ENCODE results near the gene AJAP1.

Gene AJAP1

DNA sequence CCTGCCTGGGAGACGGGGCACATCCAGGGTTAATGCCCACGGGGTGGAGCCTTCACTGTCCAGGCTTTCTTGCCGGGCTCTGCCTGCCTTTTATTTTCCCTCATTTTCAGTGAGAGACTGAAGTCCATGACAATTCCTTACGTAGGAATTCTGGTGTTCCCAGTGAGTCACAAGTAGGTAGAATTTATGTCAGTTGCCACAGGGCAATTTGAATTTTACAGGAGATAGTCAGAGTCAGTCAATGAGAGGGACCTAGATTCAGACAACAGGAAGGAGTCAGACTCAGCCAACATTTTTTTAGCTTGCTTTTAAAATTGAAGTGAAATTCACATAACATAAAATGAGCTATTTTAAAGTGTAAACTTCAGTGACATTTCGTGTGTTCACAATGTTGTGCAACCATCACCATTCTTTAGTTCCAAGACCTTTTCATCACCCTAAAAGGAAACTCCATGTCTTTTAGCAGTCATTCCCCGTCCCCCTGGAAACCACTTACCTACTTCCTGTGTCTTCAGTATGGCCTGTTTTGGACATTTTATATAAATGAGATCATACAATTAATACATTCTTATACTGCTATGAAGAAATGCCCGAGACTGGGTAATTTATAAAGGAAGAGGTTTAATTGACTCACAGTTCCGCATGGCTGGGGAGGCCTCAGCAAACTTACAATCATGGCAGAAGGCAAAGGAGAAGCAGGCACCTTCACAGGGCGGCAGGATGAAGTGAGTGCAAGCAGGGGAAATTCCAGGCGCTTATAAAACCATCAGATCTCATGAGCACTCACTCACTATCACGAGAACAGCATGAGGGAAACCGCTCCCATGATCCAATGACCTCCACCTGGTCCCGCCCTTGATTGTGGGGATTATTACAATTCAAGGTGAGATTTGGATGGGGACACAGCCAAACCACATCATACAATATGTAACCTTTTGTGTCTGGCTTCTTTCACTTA, 14.6 kb downstream of the AJAP1 start:
- TF ChIP-seq, protein P1, sequence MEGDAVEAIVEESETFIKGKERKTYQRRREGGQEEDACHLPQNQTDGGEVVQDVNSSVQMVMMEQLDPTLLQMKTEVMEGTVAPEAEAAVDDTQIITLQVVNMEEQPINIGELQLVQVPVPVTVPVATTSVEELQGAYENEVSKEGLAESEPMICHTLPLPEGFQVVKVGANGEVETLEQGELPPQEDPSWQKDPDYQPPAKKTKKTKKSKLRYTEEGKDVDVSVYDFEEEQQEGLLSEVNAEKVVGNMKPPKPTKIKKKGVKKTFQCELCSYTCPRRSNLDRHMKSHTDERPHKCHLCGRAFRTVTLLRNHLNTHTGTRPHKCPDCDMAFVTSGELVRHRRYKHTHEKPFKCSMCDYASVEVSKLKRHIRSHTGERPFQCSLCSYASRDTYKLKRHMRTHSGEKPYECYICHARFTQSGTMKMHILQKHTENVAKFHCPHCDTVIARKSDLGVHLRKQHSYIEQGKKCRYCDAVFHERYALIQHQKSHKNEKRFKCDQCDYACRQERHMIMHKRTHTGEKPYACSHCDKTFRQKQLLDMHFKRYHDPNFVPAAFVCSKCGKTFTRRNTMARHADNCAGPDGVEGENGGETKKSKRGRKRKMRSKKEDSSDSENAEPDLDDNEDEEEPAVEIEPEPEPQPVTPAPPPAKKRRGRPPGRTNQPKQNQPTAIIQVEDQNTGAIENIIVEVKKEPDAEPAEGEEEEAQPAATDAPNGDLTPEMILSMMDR (IDR thresholded peaks at IDR 0.05; ENCODE audit: low read depth, low read length) = no peak
- H3K36me3 ChIP-seq = no peaks in the 10 kb centered on the region
- no peaks in the 10 kb centered on the region for H3K27me3 ChIP-seq
- no peaks in the 10 kb centered on the region for H3K9me3 ChIP-seq
- DNase-seq = no peak
- H3K4me3 ChIP-seq (ENCODE audit: low read depth, low read length) = no peak overlapping the region
- no peaks in the 10 kb centered on the region for H3K4me1 ChIP-seq

DNA sequence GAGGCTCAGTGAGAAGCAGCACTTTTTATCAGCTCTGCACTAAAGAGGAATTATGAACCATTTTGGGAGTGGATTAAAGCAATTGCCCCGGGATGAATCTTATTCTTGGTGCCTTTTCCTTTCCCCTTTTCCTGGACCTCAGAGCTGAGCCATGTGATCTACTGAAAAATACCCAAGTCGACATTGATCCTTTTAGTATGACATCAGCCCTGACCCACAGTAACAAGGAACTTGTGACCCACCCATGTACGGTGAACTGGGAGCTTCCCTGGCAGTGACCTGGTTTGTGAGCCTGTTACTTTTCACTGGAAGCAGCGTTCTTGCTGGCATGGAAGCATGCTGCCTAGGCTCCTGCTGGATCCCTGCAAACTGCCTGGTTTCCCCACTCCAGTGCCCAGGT, 15.9 kb downstream of the AJAP1 start:
- no peaks in the 10 kb centered on the region for H3K4me1 ChIP-seq
- H3K4me3 ChIP-seq (ENCODE audit: low read depth, low read length) = no peak overlapping the region
- DNase-seq = no peak
- TF ChIP-seq, protein P1 (IDR thresholded peaks at IDR 0.05; ENCODE audit: low read depth, low read length) = no peak
- no peaks in the 10 kb centered on the region for H3K27me3 ChIP-seq
- no peaks in the 10 kb centered on the region for H3K36me3 ChIP-seq
- no peaks in the 10 kb centered on the region for H3K9me3 ChIP-seq

DNA sequence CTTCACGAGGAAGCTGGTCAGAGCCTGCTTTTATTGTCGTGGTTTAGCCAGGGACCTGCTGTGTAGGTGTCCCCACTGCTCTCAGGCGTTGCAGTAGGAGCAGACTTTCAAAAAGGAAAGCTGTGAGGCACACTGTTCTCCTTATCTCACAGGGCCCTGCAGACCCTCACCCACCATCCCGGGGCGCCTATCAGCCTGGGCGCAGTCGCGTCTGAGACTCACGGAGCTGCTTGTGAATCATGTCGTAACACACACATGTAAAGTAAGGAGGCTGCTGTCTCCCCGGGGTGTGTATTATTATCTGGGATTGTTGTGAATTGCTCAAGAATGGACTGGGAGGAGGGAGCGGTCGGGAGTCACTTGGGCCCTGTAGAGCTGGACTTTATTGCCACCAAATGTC, 17.4 kb downstream of the AJAP1 start:
- Histone ChIP-seq H3K36me3 (no peaks in the 10 kb centered on the region), H3K4me3 (ENCODE audit: low read depth, low read length) (no peak overlapping the region), H3K27me3 (no peaks in the 10 kb centered on the region), H3K9me3 (no peaks in the 10 kb centered on the region), H3K4me1 (no peaks in the 10 kb centered on the region)
- no peak for DNase-seq
- TF ChIP-seq, protein P1 (IDR thresholded peaks at IDR 0.05; ENCODE audit: low read depth, low read length) = no peak

DNA sequence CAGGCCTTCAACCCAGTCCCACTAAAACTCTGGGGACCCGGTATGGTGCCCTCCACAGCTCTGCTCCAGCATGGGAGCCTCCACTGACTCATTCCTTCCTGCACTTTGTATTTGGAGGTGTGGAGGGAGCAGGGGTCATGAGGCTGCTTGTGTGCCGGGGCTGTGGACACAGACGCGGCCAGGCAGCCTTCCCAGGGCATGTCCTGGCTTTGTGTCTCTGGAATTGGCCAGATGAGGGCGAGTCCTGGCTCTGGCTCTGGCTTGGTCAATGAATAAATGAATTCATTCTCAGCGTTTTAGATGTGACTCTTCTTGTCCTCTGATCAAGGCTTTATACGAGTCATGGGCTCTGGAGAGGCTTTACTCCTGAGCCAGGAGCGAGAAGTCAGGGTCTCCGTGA, 19.1 kb downstream of the AJAP1 start:
- TF ChIP-seq, protein P1 (IDR thresholded peaks at IDR 0.05; ENCODE audit: low read depth, low read length) = no peak
- no peak overlapping the region for H3K4me3 ChIP-seq (ENCODE audit: low read depth, low read length)
- no peaks in the 10 kb centered on the region for H3K36me3 ChIP-seq
- no peaks in the 10 kb centered on the region for H3K4me1 ChIP-seq
- no peaks in the 10 kb centered on the region for H3K9me3 ChIP-seq
- no peaks in the 10 kb centered on the region for H3K27me3 ChIP-seq
- no peak for DNase-seq

DNA sequence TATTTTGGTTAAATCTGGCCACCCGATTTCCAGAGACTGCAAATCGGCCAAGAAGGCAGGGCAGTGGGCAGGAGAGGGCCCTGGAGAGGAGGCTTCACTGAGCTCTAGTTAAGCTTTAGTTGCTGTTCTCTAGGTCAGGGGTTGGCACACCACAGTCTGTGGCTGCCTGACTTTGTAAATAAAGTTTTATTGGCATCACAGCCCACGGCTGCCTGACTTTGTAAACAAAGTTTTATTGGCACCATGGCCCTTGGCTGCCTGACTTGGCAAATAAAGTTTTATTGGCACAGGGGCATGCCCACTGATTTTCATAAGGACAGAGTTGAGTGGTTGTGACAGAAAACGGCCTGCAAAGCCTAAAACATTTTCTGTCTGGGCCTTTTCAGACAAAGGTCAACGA, 19.7 kb downstream of the AJAP1 start:
- DNase-seq = no peak
- no peaks in the 10 kb centered on the region for H3K36me3 ChIP-seq
- TF ChIP-seq, protein P1 (IDR thresholded peaks at IDR 0.05; ENCODE audit: low read depth, low read length) = no peak
- no peaks in the 10 kb centered on the region for H3K4me1 ChIP-seq
- no peaks in the 10 kb centered on the region for H3K9me3 ChIP-seq
- no peaks in the 10 kb centered on the region for H3K27me3 ChIP-seq
- no peak overlapping the region for H3K4me3 ChIP-seq (ENCODE audit: low read depth, low read length)

DNA sequence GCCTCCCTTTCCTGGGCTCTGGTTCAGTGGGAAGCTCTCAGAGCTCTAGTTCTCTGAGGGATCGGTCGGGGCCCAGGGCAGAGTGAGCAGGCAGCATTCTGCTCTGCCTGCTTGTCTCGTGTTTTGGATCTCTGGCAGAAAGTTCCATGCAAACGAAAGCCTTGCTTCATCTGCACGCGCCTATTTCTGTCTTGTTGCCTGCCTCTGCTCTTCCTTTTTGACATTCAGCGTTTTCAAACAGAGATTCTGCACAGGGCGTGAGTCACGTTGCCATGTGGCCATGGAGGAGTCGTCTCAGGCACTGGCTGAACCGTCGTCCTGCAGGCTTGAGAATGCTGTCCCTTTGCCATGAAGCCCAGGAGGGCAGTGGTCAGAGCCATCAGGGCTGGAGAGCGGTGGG, 20.3 kb downstream of the AJAP1 start:
- DNase-seq = no peak
- Histone ChIP-seq H3K36me3 (no peaks in the 10 kb centered on the region), H3K27me3 (no peaks in the 10 kb centered on the region), H3K4me3 (ENCODE audit: low read depth, low read length) (no peak overlapping the region), H3K9me3 (no peaks in the 10 kb centered on the region), H3K4me1 (no peaks in the 10 kb centered on the region)
- TF ChIP-seq, protein P1 (IDR thresholded peaks at IDR 0.05; ENCODE audit: low read depth, low read length) = no peak
